Kidney (tissue), 14 donors: ENCODE measurements around the gene AKR1B1. TPM values are rescaled to one million over a fixed set of nuclear protein-coding genes. Genes with fewer than 3 reads are reported as not detected.

Experiments
- DNase-seq, 5 donors: peaks; one replicate each; pipeline ENCODE4 v3.0.0-alpha.2; 2013 to 2020
- FAIRE-seq: peaks from 2 replicates; lab custom pipeline; 2012; peaks lifted over from hg19 to GRCh38; lab: Jason Lieb, UNC
- H3K27ac ChIP-seq, 2 donors: one replicate each; pipeline ENCODE4 v1.7.0; 2013; ENCODE audit warnings: low read depth in 2 of 2, low read length in 2 of 2, inconsistent platforms in 1 of 2
- H3K27me3 ChIP-seq: one replicate; pipeline ENCODE4 v1.7.1; 2013; ENCODE audit warnings: low read length, inconsistent platforms; ENCODE audit not compliant: control insufficient read depth, insufficient read depth
- H3K36me3 ChIP-seq, 3 donors: one replicate each; pipeline versions ENCODE4 v1.7.0 to v1.7.1; 2013; ENCODE audit warnings: low read length in 3 of 3, control low read depth in 1 of 3, inconsistent platforms in 1 of 3; ENCODE audit not compliant: insufficient read depth in 3 of 3, control insufficient read depth in 2 of 3
- H3K4me1 ChIP-seq, 3 donors: one replicate each; pipeline versions ENCODE4 v1.7.0 to v1.7.1; 2013; ENCODE audit warnings: low read length in 3 of 3, inconsistent platforms in 1 of 3, low read depth in 1 of 3; ENCODE audit not compliant: control insufficient read depth in 2 of 3, insufficient read depth in 2 of 3
- H3K4me3 ChIP-seq, 3 donors: one replicate each; pipeline versions ENCODE4 v1.7.0 to v1.8.1; 2013; ENCODE audit warnings: low read length in 3 of 3, control low read depth in 1 of 3, inconsistent platforms in 1 of 3
- H3K9ac ChIP-seq, 3 donors: one replicate each; pipeline versions ENCODE4 v1.7.0 to v1.7.1; 2013; ENCODE audit warnings: low read length in 3 of 3, control low read depth in 1 of 3, inconsistent platforms in 1 of 3
- H3K9me3 ChIP-seq, 3 donors: one replicate each; pipeline versions ENCODE4 v1.7.0 to v1.7.1; 2013; ENCODE audit warnings: low read length in 3 of 3, control low read depth in 1 of 3, inconsistent platforms in 1 of 3; ENCODE audit not compliant: control insufficient read depth in 2 of 3, insufficient read depth in 1 of 3
- intact Hi-C: fragments of 100-400 bp; cut with DNase I; formaldehyde crosslinking; loops from one replicate; pipeline ENCODE4 v1.11.1; 2022
- polyA plus RNA-seq: library from polyadenylated mRNA; stranded (reverse); fragments of 350-450 nt; fragmentation: Illumina TruSeq; extraction: RNeasy Lipid Tissue Mini Kit (QIAGEN cat#74804); gene quantifications from one replicate; pipeline ENCODE4 v1.2.3, GENCODE V29; 2014; ENCODE audit warnings: low read depth, low replicate concordance; ENCODE audit not compliant: insufficient read depth
- total RNA-seq: library from RNA; stranded (reverse); fragmentation: NEBNext Ultra II Directional; extraction: Animal tissue kit (Norgen Biotek cat#: 25700); gene quantifications from one replicate; pipeline ENCODE4 v1.2.1, GENCODE V29; 2021
- TF ChIP-seq, protein P1 (sequence below): IDR thresholded peaks from 3 replicates; pipeline ENCODE4 v1.5.1; 2012; ENCODE audit warnings: mild to moderate bottlenecking, moderate library complexity, borderline replicate concordance; ENCODE audit not compliant: insufficient read depth; ENCODE audit errors: extremely low read depth
- donor health status: control.
- donor health status: control.
- donor health status: control.
- donor health status: control.
- donor health status: control.
- donor health status: DM: yes; HTN: yes; CAD: no.
- donor health status: Normal renal cell carcinoma (clear cell type).

AKR1B1 gene
- total and polyA plus RNA-seq, 2 donors from 2014 or later: 93.8 to 183 TPM

DNA sequence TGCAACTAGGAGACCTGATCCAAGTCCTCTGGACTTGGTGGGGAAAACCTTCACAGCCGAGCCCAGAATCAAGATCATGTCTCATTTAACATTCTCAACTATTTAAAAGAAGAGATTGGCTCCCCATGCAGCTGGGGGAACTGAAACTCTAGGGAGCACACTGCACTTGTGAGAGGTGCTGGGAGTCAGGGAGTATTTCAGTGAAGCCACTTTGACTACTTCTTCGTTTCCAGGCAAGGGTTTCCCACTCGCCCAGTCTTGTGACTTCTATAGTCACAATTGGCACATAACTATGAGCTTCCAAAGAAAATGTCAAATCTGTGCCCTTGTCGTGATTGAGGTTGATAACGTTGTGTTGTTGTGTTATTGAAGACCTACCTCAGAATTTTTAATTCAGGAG lies 62.9 kb downstream of the AKR1B1 start:
- H3K36me3 ChIP-seq: no peaks in the 10 kb centered on the region
- no peaks in the 10 kb centered on the region for H3K4me1 ChIP-seq
- H3K27ac ChIP-seq: no peak overlapping the region
- no peak overlapping the region for H3K4me3 ChIP-seq
- H3K27me3 ChIP-seq: no peaks in the 10 kb centered on the region
- FAIRE-seq (no peak), DNase-seq (no peak)
- H3K9ac ChIP-seq: no peak overlapping the region
- TF ChIP-seq, protein P1, sequence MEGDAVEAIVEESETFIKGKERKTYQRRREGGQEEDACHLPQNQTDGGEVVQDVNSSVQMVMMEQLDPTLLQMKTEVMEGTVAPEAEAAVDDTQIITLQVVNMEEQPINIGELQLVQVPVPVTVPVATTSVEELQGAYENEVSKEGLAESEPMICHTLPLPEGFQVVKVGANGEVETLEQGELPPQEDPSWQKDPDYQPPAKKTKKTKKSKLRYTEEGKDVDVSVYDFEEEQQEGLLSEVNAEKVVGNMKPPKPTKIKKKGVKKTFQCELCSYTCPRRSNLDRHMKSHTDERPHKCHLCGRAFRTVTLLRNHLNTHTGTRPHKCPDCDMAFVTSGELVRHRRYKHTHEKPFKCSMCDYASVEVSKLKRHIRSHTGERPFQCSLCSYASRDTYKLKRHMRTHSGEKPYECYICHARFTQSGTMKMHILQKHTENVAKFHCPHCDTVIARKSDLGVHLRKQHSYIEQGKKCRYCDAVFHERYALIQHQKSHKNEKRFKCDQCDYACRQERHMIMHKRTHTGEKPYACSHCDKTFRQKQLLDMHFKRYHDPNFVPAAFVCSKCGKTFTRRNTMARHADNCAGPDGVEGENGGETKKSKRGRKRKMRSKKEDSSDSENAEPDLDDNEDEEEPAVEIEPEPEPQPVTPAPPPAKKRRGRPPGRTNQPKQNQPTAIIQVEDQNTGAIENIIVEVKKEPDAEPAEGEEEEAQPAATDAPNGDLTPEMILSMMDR: no peak
- intact Hi-C loops: no loop called here
- H3K9me3 ChIP-seq: no peaks in the 10 kb centered on the region

DNA sequence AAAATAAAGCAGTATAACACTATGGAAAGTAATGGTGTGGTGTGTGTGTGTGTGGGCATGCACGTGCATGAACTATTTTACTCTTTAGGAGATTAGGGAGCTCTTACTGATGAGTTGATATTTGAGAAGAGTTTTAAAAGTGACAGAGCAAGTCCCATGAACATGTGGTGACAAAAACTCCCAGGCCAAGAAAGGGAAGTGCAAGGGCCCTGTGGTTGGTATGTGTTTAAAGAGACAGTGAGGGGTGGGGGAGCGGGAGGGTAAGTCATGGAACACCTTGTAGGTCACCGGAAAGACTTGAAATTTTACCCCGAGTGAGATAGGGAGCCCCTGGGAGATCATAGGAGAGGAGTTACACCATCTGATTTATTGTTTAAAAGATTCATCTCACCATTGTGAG lies 63.3 kb downstream of the AKR1B1 start:
- FAIRE-seq: no peak
- no peak overlapping the region for H3K27ac ChIP-seq
- TF ChIP-seq, protein P1: no peak
- intact Hi-C loops: no loop called here
- H3K4me1 ChIP-seq: no peaks in the 10 kb centered on the region
- H3K9ac ChIP-seq: no peak overlapping the region
- H3K27me3 ChIP-seq: no peaks in the 10 kb centered on the region
- no peaks in the 10 kb centered on the region for H3K36me3 ChIP-seq
- no peak overlapping the region for H3K4me3 ChIP-seq
- DNase-seq: no peak
- no peaks in the 10 kb centered on the region for H3K9me3 ChIP-seq

DNA sequence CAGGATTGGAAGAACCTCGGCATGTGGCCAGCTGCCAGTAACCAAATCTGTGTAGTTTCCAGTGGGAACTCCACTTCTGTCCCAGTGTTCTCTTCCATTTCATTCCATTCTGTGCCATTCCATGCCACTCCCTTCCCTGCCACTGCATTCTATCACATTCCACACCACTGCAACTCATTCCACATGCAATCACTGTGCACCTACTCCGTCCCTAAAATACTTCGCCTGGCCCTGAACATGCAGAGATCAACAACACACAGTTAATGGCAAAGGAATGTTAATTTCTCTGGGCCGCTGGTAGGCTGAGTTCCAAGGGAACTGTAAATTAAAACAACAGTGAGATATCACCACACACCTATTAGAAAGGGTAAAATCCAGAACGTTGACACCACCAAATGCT lies 64.8 kb downstream of the AKR1B1 start:
- H3K27me3 ChIP-seq: no peaks in the 10 kb centered on the region
- TF ChIP-seq, protein P1: no peak
- no peak overlapping the region for H3K4me3 ChIP-seq
- FAIRE-seq (no peak), DNase-seq (no peak)
- no peak overlapping the region for H3K27ac ChIP-seq
- H3K4me1 ChIP-seq: no peaks in the 10 kb centered on the region
- no peak overlapping the region for H3K9ac ChIP-seq
- H3K9me3 ChIP-seq: no peaks in the 10 kb centered on the region
- no peaks in the 10 kb centered on the region for H3K36me3 ChIP-seq
- intact Hi-C loops: no loop called here

Other genes starting within 250 kb of the AKR1B1 start
- 12.9 TPM for gene SLC35B4, start 142.2 kb downstream of the AKR1B1 start, total RNA-seq
- gene SLC35B4, start 142.2 kb downstream of the AKR1B1 start, polyA plus RNA-seq: 19.6 TPM
- 1.8 TPM for gene AKR1B10, start 68.5 kb upstream of the AKR1B1 start, total RNA-seq
- 2.2 TPM for gene AKR1B10, start 68.5 kb upstream of the AKR1B1 start, polyA plus RNA-seq
- gene AKR1B15, start 90.0 kb upstream of the AKR1B1 start, total RNA-seq: not detected
- not detected for gene AKR1B15, start 90.0 kb upstream of the AKR1B1 start, polyA plus RNA-seq
- 21.2 TPM for gene BPGM, start 187.8 kb upstream of the AKR1B1 start, total RNA-seq
- 53.5 TPM for gene BPGM, start 187.8 kb upstream of the AKR1B1 start, polyA plus RNA-seq